GM23248 (cell line): ENCODE data around the gene CR1.

ENCODE experiments used
- EZH2 ChIP-seq: fragments of 200-600 bp; sonication (generic); IDR thresholded peaks from 2 replicates; pipeline ENCODE4 v1.6.1; 2018; ENCODE audit warnings: antibody characterized with exemption, mild to moderate bottlenecking; ENCODE audit not compliant: insufficient read depth, poor library complexity, severe bottlenecking
- EZH2phosphoT487 ChIP-seq: fragments of 200-600 bp; sonication (generic); IDR thresholded peaks from 2 replicates; pipeline ENCODE4 v1.6.1; 2018; ENCODE audit warnings: antibody characterized with exemption, moderate library complexity, mild to moderate bottlenecking, low read depth; ENCODE audit not compliant: insufficient read depth

DNA sequence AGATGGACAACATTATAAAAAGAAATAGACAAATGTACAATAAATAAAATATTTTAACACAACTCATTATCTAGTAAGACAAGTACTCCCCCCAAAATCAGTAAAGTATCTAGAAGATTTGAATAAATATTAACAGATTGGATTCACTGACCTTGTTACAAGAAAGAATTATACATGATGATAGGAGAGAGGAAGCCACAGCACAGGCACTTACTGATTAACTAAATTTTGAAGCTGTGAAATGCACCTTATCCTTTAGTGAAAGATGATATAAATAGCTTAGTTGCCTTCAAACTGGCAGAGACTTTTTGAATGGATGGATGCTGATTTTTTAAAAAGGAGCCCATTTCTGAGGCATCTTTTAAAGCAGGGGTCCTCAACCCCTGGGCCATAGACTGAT lies 8.5 kb downstream of the CR1 start:
- TF ChIP-seq EZH2 (no peak), EZH2phosphoT487 (no peak)
